ENCODE data around the gene PRB4. TPM values are rescaled to one million over a fixed set of nuclear protein-coding genes. Genes with fewer than 3 reads are reported as not detected.

Gene PRB4
- total RNA-seq, 1 experiment from 2014 or later, result not detected

- H3T11ph ChIP-seq (ENCODE audit: low read length), result no peak overlapping the region
- H2BK120ac ChIP-seq (ENCODE audit: low read depth, low read length, poor library complexity, severe bottlenecking), result no peak overlapping the region
- no peaks in the 10 kb centered on the region for H3K79me1 ChIP-seq (ENCODE audit: insufficient read depth, low read depth, low read length, poor library complexity, severe bottlenecking)
- H3K4me2 ChIP-seq (ENCODE audit: insufficient read depth, insufficient read length, low read length), result no peak overlapping the region
- Mint-ChIP-seq H3K27me3 (ENCODE audit: low read depth) (no peaks in the 10 kb centered on the region; the same call in 1 of the 2 replicates), H3K4me3 (no peak overlapping the region), H3K9me3 (peaks cover 0 to 10% of the 10 kb centered on the region in 2 experiments; a peak in 3 of 5 replicates), H3K36me3 (ENCODE audit: insufficient read depth in 1 of 3, low read depth in 3 of 3) (peaks cover 0 to 2% (median 0%) of the 10 kb centered on the region in 3 experiments; a peak in 1 of 7 replicates), H3K27ac (no peak overlapping the region), H3K4me1 (no peaks in the 10 kb centered on the region)
- no peak overlapping the region for H3K18ac ChIP-seq (ENCODE audit: insufficient read length, low read depth, low read length)
- H3K56ac ChIP-seq (ENCODE audit: insufficient read length, low read depth, low read length), result no peak overlapping the region
- no peak overlapping the region for H2BK5ac ChIP-seq (ENCODE audit: insufficient read length, low read length)
- no CpG with 5 or more reads among the region's 2 CpGs for WGBS (ENCODE audit: extremely low coverage, insufficient read length, low lambda C conversion rate)
- H2AK5ac ChIP-seq (ENCODE audit: insufficient read length, low read length), result no peak overlapping the region
- H2BK12ac ChIP-seq (ENCODE audit: insufficient read length, low read depth, low read length), result no peak overlapping the region
- H4K91ac ChIP-seq (ENCODE audit: insufficient read length, low read depth, low read length), result no peak overlapping the region
- no peak for DNase-seq
- H4K8ac ChIP-seq (replicated peaks; ENCODE audit: insufficient read length, low read depth, low read length), result no peak overlapping the region
- H4K5ac ChIP-seq (ENCODE audit: insufficient read length, low read depth, low read length), result no peak overlapping the region
- no peak overlapping the region for H2BK20ac ChIP-seq (ENCODE audit: low read depth, low read length, poor library complexity, severe bottlenecking)
- no peak overlapping the region for H3K14ac ChIP-seq (ENCODE audit: insufficient read depth, low read length)
- no peaks in the 10 kb centered on the region for H3K79me2 ChIP-seq (ENCODE audit: insufficient read depth, low read length)
- H3K23me2 ChIP-seq (ENCODE audit: insufficient read length, low read depth, low read length, poor library complexity, severe bottlenecking), result no peaks in the 10 kb centered on the region
- no peak overlapping the region for H2AFZ ChIP-seq (ENCODE audit: low read length)
- no peak overlapping the region for H3K4ac ChIP-seq (ENCODE audit: low read depth, low read length)
- H3K27me3 ChIP-seq (ENCODE audit: insufficient read depth, low read length), result no peaks in the 10 kb centered on the region
- no peak overlapping the region for H2BK15ac ChIP-seq (ENCODE audit: low read depth, low read length)
- H3K9me3 ChIP-seq (ENCODE audit: control insufficient read depth, low read depth, low read length), result no peaks in the 10 kb centered on the region
- no peaks in the 10 kb centered on the region for H3K4me1 ChIP-seq (ENCODE audit: insufficient read depth, low read length)
- no peak overlapping the region for H3K23ac ChIP-seq (ENCODE audit: insufficient read length, low read depth, low read length)
- H4K20me1 ChIP-seq (ENCODE audit: control insufficient read depth, insufficient read depth, insufficient read length), result no peaks in the 10 kb centered on the region
- TF ChIP-seq, protein P1, sequence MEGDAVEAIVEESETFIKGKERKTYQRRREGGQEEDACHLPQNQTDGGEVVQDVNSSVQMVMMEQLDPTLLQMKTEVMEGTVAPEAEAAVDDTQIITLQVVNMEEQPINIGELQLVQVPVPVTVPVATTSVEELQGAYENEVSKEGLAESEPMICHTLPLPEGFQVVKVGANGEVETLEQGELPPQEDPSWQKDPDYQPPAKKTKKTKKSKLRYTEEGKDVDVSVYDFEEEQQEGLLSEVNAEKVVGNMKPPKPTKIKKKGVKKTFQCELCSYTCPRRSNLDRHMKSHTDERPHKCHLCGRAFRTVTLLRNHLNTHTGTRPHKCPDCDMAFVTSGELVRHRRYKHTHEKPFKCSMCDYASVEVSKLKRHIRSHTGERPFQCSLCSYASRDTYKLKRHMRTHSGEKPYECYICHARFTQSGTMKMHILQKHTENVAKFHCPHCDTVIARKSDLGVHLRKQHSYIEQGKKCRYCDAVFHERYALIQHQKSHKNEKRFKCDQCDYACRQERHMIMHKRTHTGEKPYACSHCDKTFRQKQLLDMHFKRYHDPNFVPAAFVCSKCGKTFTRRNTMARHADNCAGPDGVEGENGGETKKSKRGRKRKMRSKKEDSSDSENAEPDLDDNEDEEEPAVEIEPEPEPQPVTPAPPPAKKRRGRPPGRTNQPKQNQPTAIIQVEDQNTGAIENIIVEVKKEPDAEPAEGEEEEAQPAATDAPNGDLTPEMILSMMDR (conservative IDR thresholded peaks at IDR 0.05), result no peak
- H3K27ac ChIP-seq (ENCODE audit: insufficient read length, low read depth, low read length), result no peak overlapping the region
- no peak overlapping the region for H3K9ac ChIP-seq (ENCODE audit: extremely low read depth, insufficient read length, low read length)
Measured at GRCh38 chr12:11321980-11322379, 11.7 kb upstream of the PRB4 start.
